K562 (cell line): ENCODE data around the gene PTCH2. TPM values are rescaled to one million over a fixed set of nuclear protein-coding genes. Genes with fewer than 3 reads are reported as not detected.

Experiments used
- BCL6 ChIP-seq: fragments of 250-450 bp; sonication (Bioruptor Pico); IDR thresholded peaks from 2 replicates; pipeline ENCODE4 v1.4.0; 2020
- CBFB ChIP-seq: sonication (generic); formaldehyde crosslinking; IDR thresholded peaks from 2 replicates; pipeline ENCODE4 v1.4.0; 2020; ENCODE audit warnings: mild to moderate bottlenecking, missing genetic modification reagents
- ETV5 ChIP-seq: sonication (generic); formaldehyde crosslinking; IDR thresholded peaks from 2 replicates; pipeline ENCODE4 v1.4.0; 2020; ENCODE audit warnings: low read depth, mild to moderate bottlenecking, missing genetic modification reagents
- KDM2B ChIP-seq: fragments of 250-450 bp; sonication (Bioruptor Pico); IDR thresholded peaks from 2 replicates; pipeline ENCODE4 v1.8.0; 2021; ENCODE audit warnings: mild to moderate bottlenecking, moderate library complexity
- NCOR1 ChIP-seq: fragments of 450-650 bp; IDR thresholded peaks from 2 replicates; pipeline ENCODE4 v1.6.1; 2016; ENCODE audit warnings: mild to moderate bottlenecking, moderate library complexity
- RBM39 ChIP-seq: fragments of 200-400 bp; formaldehyde crosslinking; optimal IDR thresholded peaks from 2 replicates; pipeline ENCODE3; 2018; ENCODE audit warnings: low read depth, low read length
- RFX5 ChIP-seq: IDR thresholded peaks from 2 replicates; pipeline ENCODE4 v1.6.1; 2011; ENCODE audit warnings: low read depth, mild to moderate bottlenecking, improper control_type of control experiment, low read length
- RHOXF2B ChIP-seq: fragments of 250-450 bp; sonication (Bioruptor Pico); conservative IDR thresholded peaks from 2 replicates; pipeline ENCODE4 v1.5.1; 2021
- STAG1 ChIP-seq: sonication (generic); formaldehyde crosslinking; IDR thresholded peaks from 2 replicates; pipeline ENCODE4 v1.5.0; 2020; ENCODE audit warnings: missing genetic modification reagents, borderline replicate concordance
- ZNF143 ChIP-seq: sonication (generic); formaldehyde crosslinking; IDR thresholded peaks from 2 replicates; pipeline ENCODE4 v1.9.0; 2022; ENCODE audit warnings: mild to moderate bottlenecking, missing genetic modification reagents
- ZNF197 ChIP-seq: fragments of 200-800 bp; sonication (Bioruptor generic); IDR thresholded peaks from 2 replicates; pipeline ENCODE4 v1.6.1; 2016; ENCODE audit warnings: low read depth, missing genetic modification characterization, missing compliant biosample characterization
- ZNF316 ChIP-seq: fragments of 450-650 bp; IDR thresholded peaks from 2 replicates; pipeline ENCODE4 v1.6.1; 2016
- polyA plus RNA-seq, 8 experiments: library from polyadenylated mRNA; depleted of rRNA in 4 of 8; stranded (reverse) in 5 of 8; unstranded in 3 of 8; fragments of >200 nt; fragmentation: Nextera tagmentation in 2 of 8; fragmentation: Illumina TruSeq in 1 of 8; extraction: Ambion mirVana in 2 of 8; extraction: Trizol in 1 of 8; gene quantifications; 2 replicates each; pipeline versions ENCODE4 v1.2.1 to v1.2.3, GENCODE V29; 2011 to 2014; ENCODE audit warnings: inconsistent platforms in 1 of 8, missing spikeins in 1 of 8
- total RNA-seq, 7 experiments: library from RNA; depleted of rRNA in 6 of 7; stranded (reverse); fragments of >200 nt in 6 of 7; fragmentation: Illumina TruSeq in 2 of 7; extraction: Trizol in 2 of 7; gene quantifications; 2 replicates each; pipeline versions ENCODE4 v1.2.1 to v1.2.3, GENCODE V29; 2011 to 2021; ENCODE audit warnings: low replicate concordance in 1 of 7
- TF ChIP-seq, protein P1 (sequence below): fragments of 250-450 bp; sonication (Bioruptor Pico); IDR thresholded peaks from 2 replicates; pipeline ENCODE4 v1.5.0; 2020; ENCODE audit warnings: mild to moderate bottlenecking, borderline replicate concordance
- TF ChIP-seq, protein P2 (sequence below): fragments of 200-800 bp; sonication (Bioruptor generic); IDR thresholded peaks from 2 replicates; pipeline ENCODE4 v1.6.1; 2017; ENCODE audit warnings: missing genetic modification characterization, missing compliant biosample characterization
- TF ChIP-seq, protein P3 (sequence below), 2 experiments: fragments of 450-650 bp in 1 of 2; sonication (generic) in 1 of 2; formaldehyde crosslinking in 1 of 2; IDR thresholded peaks; 2 replicates each; pipeline versions ENCODE4 v1.7.1 to v1.9.0; 2016 to 2022; ENCODE audit warnings: inconsistent platforms in 1 of 2, mild to moderate bottlenecking in 1 of 2, missing genetic modification reagents in 1 of 2

The PTCH2 gene
- total and polyA plus RNA-seq, 9 of the 15 experiments (the other 6 are each of a cell fraction or from before 2014, with no cell fraction given), result 0.15 to 27.3 (median 0.48) TPM; not detected in 1

DNA sequence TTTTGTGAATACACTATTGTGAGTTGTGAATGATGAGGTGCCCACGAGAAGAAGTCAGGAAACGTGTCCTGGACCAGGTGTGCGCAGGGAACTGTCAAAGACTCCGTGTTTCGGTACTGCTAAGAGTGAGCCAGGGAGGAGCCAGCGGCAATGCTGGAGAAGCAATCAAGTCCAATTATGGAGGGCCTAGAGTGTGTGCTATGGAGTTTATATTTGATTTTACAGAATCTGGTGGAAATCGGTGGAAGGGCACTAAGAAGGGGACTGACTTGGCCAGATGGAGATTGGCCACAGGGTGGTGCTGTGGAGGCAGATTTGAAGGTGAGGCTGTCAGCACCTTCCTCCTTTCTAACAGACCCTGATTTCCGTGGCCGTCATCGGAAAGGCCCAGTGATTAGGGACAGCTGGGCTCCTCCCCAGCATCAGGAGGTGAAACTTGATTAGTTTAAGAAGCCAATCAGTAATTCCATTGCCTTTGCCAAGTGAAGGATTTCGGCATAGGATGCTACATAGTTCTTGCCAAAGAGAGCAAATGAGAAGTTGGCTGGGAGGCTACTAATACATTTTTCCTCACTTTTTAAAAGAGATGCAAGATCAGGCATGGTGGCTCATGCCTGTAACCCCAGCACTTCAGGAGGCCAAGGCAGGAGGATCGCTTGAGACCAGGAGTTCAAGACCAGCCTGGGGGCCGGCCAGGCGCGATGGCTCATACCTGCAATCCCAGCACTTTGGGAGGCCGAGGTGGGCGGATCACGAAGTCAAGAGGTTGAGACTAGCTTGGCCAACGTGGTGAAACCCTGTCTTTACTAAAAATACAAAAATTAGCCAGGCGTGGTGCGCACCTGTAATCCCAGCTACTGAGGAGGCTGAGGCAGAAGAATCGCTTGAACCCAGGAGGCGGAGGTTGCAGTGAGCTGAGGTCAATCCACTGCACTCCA is 7.0 kb downstream of the PTCH2 start (continued):
- no peak for TF ChIP-seq NCOR1
- no peak for TF ChIP-seq KDM2B (CRISPR knock-in tag)
- TF ChIP-seq RBM39, result no peak
- no peak; the same call in 1 of the 2 replicates for TF ChIP-seq CBFB (CRISPR knock-in tag)
- TF ChIP-seq, protein P1, sequence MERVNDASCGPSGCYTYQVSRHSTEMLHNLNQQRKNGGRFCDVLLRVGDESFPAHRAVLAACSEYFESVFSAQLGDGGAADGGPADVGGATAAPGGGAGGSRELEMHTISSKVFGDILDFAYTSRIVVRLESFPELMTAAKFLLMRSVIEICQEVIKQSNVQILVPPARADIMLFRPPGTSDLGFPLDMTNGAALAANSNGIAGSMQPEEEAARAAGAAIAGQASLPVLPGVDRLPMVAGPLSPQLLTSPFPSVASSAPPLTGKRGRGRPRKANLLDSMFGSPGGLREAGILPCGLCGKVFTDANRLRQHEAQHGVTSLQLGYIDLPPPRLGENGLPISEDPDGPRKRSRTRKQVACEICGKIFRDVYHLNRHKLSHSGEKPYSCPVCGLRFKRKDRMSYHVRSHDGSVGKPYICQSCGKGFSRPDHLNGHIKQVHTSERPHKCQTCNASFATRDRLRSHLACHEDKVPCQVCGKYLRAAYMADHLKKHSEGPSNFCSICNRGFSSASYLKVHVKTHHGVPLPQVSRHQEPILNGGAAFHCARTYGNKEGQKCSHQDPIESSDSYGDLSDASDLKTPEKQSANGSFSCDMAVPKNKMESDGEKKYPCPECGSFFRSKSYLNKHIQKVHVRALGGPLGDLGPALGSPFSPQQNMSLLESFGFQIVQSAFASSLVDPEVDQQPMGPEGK (CRISPR knock-in tag), result no peak
- no peak for TF ChIP-seq ZNF143 (CRISPR knock-in tag)
- TF ChIP-seq RHOXF2B (CRISPR knock-in tag), result no peak
- no peak for TF ChIP-seq ZNF316
- TF ChIP-seq, protein P2, sequence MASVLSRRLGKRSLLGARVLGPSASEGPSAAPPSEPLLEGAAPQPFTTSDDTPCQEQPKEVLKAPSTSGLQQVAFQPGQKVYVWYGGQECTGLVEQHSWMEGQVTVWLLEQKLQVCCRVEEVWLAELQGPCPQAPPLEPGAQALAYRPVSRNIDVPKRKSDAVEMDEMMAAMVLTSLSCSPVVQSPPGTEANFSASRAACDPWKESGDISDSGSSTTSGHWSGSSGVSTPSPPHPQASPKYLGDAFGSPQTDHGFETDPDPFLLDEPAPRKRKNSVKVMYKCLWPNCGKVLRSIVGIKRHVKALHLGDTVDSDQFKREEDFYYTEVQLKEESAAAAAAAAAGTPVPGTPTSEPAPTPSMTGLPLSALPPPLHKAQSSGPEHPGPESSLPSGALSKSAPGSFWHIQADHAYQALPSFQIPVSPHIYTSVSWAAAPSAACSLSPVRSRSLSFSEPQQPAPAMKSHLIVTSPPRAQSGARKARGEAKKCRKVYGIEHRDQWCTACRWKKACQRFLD (CRISPR knock-in tag), result peak; percentile 33; the same call in 1 of the 2 replicates
- peak; percentile 42 for TF ChIP-seq ETV5
- TF ChIP-seq RFX5, result no peak
- TF ChIP-seq ZNF197 (CRISPR knock-in tag), result no peak
- TF ChIP-seq, protein P3, sequence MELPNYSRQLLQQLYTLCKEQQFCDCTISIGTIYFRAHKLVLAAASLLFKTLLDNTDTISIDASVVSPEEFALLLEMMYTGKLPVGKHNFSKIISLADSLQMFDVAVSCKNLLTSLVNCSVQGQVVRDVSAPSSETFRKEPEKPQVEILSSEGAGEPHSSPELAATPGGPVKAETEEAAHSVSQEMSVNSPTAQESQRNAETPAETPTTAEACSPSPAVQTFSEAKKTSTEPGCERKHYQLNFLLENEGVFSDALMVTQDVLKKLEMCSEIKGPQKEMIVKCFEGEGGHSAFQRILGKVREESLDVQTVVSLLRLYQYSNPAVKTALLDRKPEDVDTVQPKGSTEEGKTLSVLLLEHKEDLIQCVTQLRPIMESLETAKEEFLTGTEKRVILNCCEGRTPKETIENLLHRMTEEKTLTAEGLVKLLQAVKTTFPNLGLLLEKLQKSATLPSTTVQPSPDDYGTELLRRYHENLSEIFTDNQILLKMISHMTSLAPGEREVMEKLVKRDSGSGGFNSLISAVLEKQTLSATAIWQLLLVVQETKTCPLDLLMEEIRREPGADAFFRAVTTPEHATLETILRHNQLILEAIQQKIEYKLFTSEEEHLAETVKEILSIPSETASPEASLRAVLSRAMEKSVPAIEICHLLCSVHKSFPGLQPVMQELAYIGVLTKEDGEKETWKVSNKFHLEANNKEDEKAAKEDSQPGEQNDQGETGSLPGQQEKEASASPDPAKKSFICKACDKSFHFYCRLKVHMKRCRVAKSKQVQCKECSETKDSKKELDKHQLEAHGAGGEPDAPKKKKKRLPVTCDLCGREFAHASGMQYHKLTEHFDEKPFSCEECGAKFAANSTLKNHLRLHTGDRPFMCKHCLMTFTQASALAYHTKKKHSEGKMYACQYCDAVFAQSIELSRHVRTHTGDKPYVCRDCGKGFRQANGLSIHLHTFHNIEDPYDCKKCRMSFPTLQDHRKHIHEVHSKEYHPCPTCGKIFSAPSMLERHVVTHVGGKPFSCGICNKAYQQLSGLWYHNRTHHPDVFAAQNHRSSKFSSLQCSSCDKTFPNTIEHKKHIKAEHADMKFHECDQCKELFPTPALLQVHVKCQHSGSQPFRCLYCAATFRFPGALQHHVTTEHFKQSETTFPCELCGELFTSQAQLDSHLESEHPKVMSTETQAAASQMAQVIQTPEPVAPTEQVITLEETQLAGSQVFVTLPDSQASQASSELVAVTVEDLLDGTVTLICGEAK (IDR thresholded peaks at IDR 0.05), result no peak
- TF ChIP-seq, protein P3 (CRISPR knock-in tag; IDR thresholded peaks at IDR 0.05), result no peak
- TF ChIP-seq BCL6 (CRISPR knock-in tag), result no peak
- peak; percentile 73; the same call in 1 of the 2 replicates for TF ChIP-seq STAG1
